HepG2 (cell line): ENCODE measurements around the gene RNF5. TPM values are rescaled to one million over a fixed set of nuclear protein-coding genes. Genes with fewer than 3 reads are reported as not detected.

Experiments used
- ATAC-seq: fragments of 200-7000 bp; cut with Tn5 transposase; 3 replicates; pipeline ENCODE4 v1.9.1; 2020; ENCODE audit warnings: mild to moderate bottlenecking, moderate library complexity
- BruUV-seq: library from RNA; stranded (reverse); fragments of 400-500 nt; replicated peaks from 2 replicates; lab custom pipeline; 2021; lab: Mats Ljungman, UMichigan
- CTCF ChIA-PET: fragments of 300-600 bp; formaldehyde crosslinking; extraction: SDS; loops from one replicate; lab custom pipeline; 2021; ENCODE audit warnings: low total read pairs, inconsistent platforms, low intra/inter-chr PET ratio; lab: Yijun Ruan, JAX
- POLR2A ChIA-PET: fragments of 350-600 bp; sonication (Branson Sonifier 250); formaldehyde crosslinking; loops from one replicate; lab custom pipeline; 2020; ENCODE audit warnings: antibody characterized with exemption, inconsistent platforms; lab: Yijun Ruan, JAX
- DNase-seq: peaks from one replicate; pipeline ENCODE4 v3.0.0-alpha.2; 2015; ENCODE audit warnings: low spot score
- FAIRE-seq: peaks from 3 replicates; lab custom pipeline; 2011; peaks lifted over from hg19 to GRCh38; lab: Jason Lieb, UNC
- H2AFZ ChIP-seq: one replicate; pipeline ENCODE4 v1.6.1; 2011; ENCODE audit warnings: low read length, inconsistent platforms
- H3K27ac ChIP-seq: fragments of 300-600 bp; 3 replicates; pipeline ENCODE4 v1.8.0; 2011; ENCODE audit warnings: mixed run types, mild to moderate bottlenecking, mixed read lengths, low read length, inconsistent platforms; ENCODE audit not compliant: insufficient read depth; ENCODE audit errors: extremely low read length
- H3K27me3 ChIP-seq, 2 experiments: fragments of 200-600 bp in 1 of 2; 2 replicates in 1 of 2; 3 replicates in 1 of 2; pipeline versions ENCODE4 v1.6.0 to v1.8.0; 2011; ENCODE audit warnings: low read length in 2 of 2, mild to moderate bottlenecking in 2 of 2, moderate library complexity in 2 of 2, inconsistent platforms in 1 of 2; ENCODE audit not compliant: insufficient read depth in 2 of 2, control insufficient read depth in 1 of 2
- H3K36me3 ChIP-seq, 2 experiments: fragments of 200-600 bp in 1 of 2; replicated peaks in 1 of 2; 2 replicates in 1 of 2; 3 replicates in 1 of 2; pipeline versions ENCODE4 v1.5.1 to v1.8.0; 2011; ENCODE audit warnings: low read length in 2 of 2, inconsistent platforms in 1 of 2; ENCODE audit not compliant: insufficient read depth in 2 of 2, control insufficient read depth in 1 of 2
- H3K4me1 ChIP-seq: 2 replicates; pipeline ENCODE4 v1.5.1; 2012; ENCODE audit warnings: low read length, inconsistent platforms; ENCODE audit not compliant: insufficient read depth
- H3K4me2 ChIP-seq: 2 replicates; pipeline ENCODE4 v1.6.0; 2011; ENCODE audit warnings: low read depth, low read length, inconsistent platforms
- H3K4me3 ChIP-seq, 3 experiments: fragments of 200-600 bp in 1 of 3; sonication (generic), shearing (Covaris generic) in 1 of 3; replicated peaks in 1 of 3; 2 replicates each; pipeline ENCODE4 v1.5.1; 2011 to 2016; ENCODE audit warnings: low read length in 3 of 3, inconsistent platforms in 2 of 3, low read depth in 2 of 3, mild to moderate bottlenecking in 2 of 3, control low read depth in 1 of 3, mixed read lengths in 1 of 3; ENCODE audit not compliant: insufficient read depth in 1 of 3
- H3K79me2 ChIP-seq: one replicate; pipeline ENCODE4 v1.6.1; 2011; ENCODE audit warnings: low read length, inconsistent platforms; ENCODE audit not compliant: insufficient read depth
- H3K9ac ChIP-seq: 2 replicates; pipeline ENCODE4 v1.6.0; 2011; ENCODE audit warnings: mild to moderate bottlenecking, low read depth, low read length, inconsistent platforms; ENCODE audit not compliant: insufficient read depth
- H3K9me3 ChIP-seq: 2 replicates; pipeline ENCODE4 v1.5.1; 2012; ENCODE audit warnings: mild to moderate bottlenecking, low read length
- H4K20me1 ChIP-seq: 2 replicates; pipeline ENCODE4 v1.6.0; 2011; ENCODE audit warnings: inconsistent platforms, mild to moderate bottlenecking, low read length, moderate library complexity; ENCODE audit not compliant: insufficient read depth
- ARNT ChIP-seq: fragments of 450-650 bp; IDR thresholded peaks from 2 replicates; pipeline ENCODE4 v1.6.1; 2017
- CHCHD3 ChIP-seq: sonication (generic); formaldehyde crosslinking; IDR thresholded peaks from 2 replicates; pipeline ENCODE4 v1.8.0; 2022; ENCODE audit warnings: mild to moderate bottlenecking, missing genetic modification reagents, moderate library complexity
- FOSL2 ChIP-seq: sonication (generic); formaldehyde crosslinking; IDR thresholded peaks from 2 replicates; pipeline ENCODE4 v1.4.0; 2020; ENCODE audit warnings: missing genetic modification reagents
- GLI4 ChIP-seq: sonication (generic); formaldehyde crosslinking; IDR thresholded peaks from 2 replicates; pipeline ENCODE4 v1.5.1; 2020; ENCODE audit warnings: missing genetic modification reagents, mild to moderate bottlenecking, moderate library complexity, borderline replicate concordance
- KDM3A ChIP-seq: IDR thresholded peaks from 2 replicates; pipeline ENCODE4 v1.6.1; 2018; ENCODE audit warnings: low read depth, missing compliant biosample characterization
- KLF11 ChIP-seq: IDR thresholded peaks from 2 replicates; pipeline ENCODE4 v1.6.1; 2016; ENCODE audit warnings: missing compliant biosample characterization
- KLF9 ChIP-seq: IDR thresholded peaks from 2 replicates; pipeline ENCODE4 v1.6.1; 2016; ENCODE audit warnings: low read depth
- NR2F6 ChIP-seq, 2 experiments: IDR thresholded peaks; 2 replicates each; pipeline ENCODE4 v1.6.1; 2016; ENCODE audit warnings: antibody characterized with exemption in 1 of 2, mild to moderate bottlenecking in 1 of 2
- PAX8 ChIP-seq: sonication (generic); formaldehyde crosslinking; IDR thresholded peaks from 2 replicates; pipeline ENCODE4 v1.8.0; 2022; ENCODE audit warnings: mild to moderate bottlenecking, missing genetic modification reagents, borderline replicate concordance
- ZKSCAN8 ChIP-seq: IDR thresholded peaks from 2 replicates; pipeline ENCODE4 v1.6.1; 2016; ENCODE audit warnings: borderline replicate concordance, missing genetic modification reagents, missing compliant biosample characterization
- ZNF326 ChIP-seq: sonication (generic); formaldehyde crosslinking; IDR thresholded peaks from 2 replicates; pipeline ENCODE4 v1.4.0; 2020; ENCODE audit warnings: missing genetic modification reagents, borderline replicate concordance
- ZNF547 ChIP-seq: sonication (generic); formaldehyde crosslinking; IDR thresholded peaks from 2 replicates; pipeline ENCODE4 v1.5.1; 2020; ENCODE audit warnings: mild to moderate bottlenecking, missing genetic modification reagents
- WGBS: methylation state at CpG from one replicate; pipeline ENCODE4 v1.1.6; 2017; ENCODE audit warnings: low lambda C conversion rate; 5-methylcytosine and 5-hydroxymethylcytosine counted together
- in situ Hi-C: cut with HindIII; loops from 2 replicates; pipeline ENCODE4 v1.10.0; 2017; ENCODE audit warnings: low pct_unique_long_range_greater_than_20kb; ENCODE audit not compliant: extremely low pct_ligation_motif_present
- intact Hi-C: fragments of 100-400 bp; cut with micrococcal nuclease; formaldehyde crosslinking; loops from one replicate; pipeline ENCODE4 v1.10.0; 2022; ENCODE audit not compliant: unreplicated experiment
- polyA plus RNA-seq, 8 experiments: library from polyadenylated mRNA; depleted of rRNA in 3 of 8; stranded (reverse) in 7 of 8; unstranded in 1 of 8; fragments of >200 nt; fragmentation: Illumina TruSeq in 4 of 8; extraction: Trizol in 4 of 8; gene quantifications; 2 replicates each; pipeline versions ENCODE4 v1.2.1 to v1.2.3, GENCODE V29; 2011 to 2016; ENCODE audit warnings: low read depth in 4 of 8, missing spikeins in 1 of 8, mixed read lengths in 1 of 8; ENCODE audit not compliant: insufficient read depth in 1 of 8
- total RNA-seq, 5 experiments: library from RNA; depleted of rRNA; stranded (reverse); fragments of >200 nt; fragmentation: Illumina TruSeq; extraction: Trizol; gene quantifications; 2 replicates each; pipeline ENCODE4 v1.2.3, GENCODE V29; 2016; ENCODE audit warnings: low read depth in 1 of 5
- TF ChIP-seq, protein P1 (sequence below): sonication (generic); formaldehyde crosslinking; IDR thresholded peaks from 2 replicates; pipeline ENCODE4 v1.4.0; 2020; ENCODE audit warnings: missing genetic modification reagents
- TF ChIP-seq, protein P2 (sequence below): sonication (generic); formaldehyde crosslinking; IDR thresholded peaks from one replicate; pipeline ENCODE4 v1.5.1; 2020; ENCODE audit warnings: mild to moderate bottlenecking, missing genetic modification reagents; ENCODE audit errors: not compliant biosample characterization

Gene RNF5
- total and polyA plus RNA-seq, 2 of the 13 experiments (the other 11 are each of a cell fraction or from before 2014, with no cell fraction given), result 98.0 to 131 TPM

DNA sequence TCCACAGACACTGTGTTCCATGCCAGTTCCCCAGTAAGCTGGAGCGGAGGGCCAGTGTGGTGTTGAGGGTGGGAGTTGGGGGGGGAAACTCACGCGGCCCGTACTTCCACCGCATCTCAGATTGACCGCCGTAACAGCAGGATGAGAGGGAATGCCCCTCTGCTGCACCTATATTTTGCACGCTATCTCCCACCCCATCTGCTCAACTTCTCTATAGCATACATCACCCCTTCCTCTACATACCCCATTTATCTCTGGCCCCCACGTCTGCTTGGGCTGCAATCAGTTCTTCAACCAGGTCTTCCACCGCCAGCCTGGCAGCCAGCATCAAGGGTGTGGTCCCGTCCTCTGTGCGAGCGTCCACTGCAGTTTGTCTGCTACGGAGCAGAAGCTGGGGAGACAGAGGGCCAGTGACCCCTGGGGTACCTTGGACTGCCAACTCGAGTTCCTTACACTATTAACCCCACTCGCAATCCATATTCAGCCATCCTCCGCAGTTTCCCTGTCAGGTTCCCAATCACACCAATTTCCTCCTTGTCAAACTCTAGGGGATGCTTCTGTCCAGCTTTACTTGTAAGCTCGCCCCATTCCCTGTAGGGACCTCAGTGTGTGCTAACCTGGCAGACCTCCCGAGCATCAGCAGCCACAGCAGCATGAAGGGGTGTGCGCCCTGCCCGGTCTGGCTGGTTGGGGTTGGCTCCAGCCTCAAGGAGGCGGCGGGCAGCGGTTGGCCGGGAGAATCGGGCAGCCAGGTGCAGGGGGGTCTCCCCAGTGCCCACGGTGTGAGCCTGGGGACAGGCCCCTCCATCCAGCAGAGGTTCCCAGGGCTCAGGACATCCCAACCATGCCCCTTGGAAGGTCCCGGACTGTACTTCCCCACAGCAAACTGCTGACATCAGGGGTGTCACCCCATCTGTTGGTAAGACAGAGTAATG is 18.7 kb downstream of the RNF5 start:
- Histone ChIP-seq H3K9ac (peak overlapping the region; percentile 99), H4K20me1 (no peaks in the 10 kb centered on the region), H3K4me3 (peak overlapping the region in 2 of 3 experiments; percentile 94 to 96; a peak in 4 of 6 replicates), H3K27me3 (peaks cover 2 to 13% of the 10 kb centered on the region in 2 experiments; a peak in 3 of 5 replicates), H3K79me2 (no peaks in the 10 kb centered on the region), H3K27ac (peak overlapping the region; percentile 98), H3K36me3 (no peaks in the 10 kb centered on the region), H2AFZ (peak overlapping the region; percentile 18), H3K9me3 (no peaks in the 10 kb centered on the region), H3K4me2 (peak overlapping the region; percentile 99), H3K4me1 (peaks cover 54% of the 10 kb centered on the region)
- FAIRE-seq (no peak), ATAC-seq (no peak), DNase-seq (no peak)
- WGBS, result 83% methylated on average over 23 of the region's 28 CpGs
- no TSS peak for BruUV-seq
- intact Hi-C loops, result loop anchor here (5.0 kb wide), 2 partner anchors 35 to 80 kb away; no protein-coding TSS in a partner anchor
- in situ Hi-C loops, result no loop called here
- ChIA-PET POLR2A (interaction anchor here (1.1 to 3.0 kb wide), 5 partner anchors 19 to 775 kb away, joined by 4 to 82 read pairs (median 8); partner anchors contain the start of genes AGPAT1, NEU1 and RNF5), CTCF (no interaction called here)
- TF ChIP-seq, protein P1, sequence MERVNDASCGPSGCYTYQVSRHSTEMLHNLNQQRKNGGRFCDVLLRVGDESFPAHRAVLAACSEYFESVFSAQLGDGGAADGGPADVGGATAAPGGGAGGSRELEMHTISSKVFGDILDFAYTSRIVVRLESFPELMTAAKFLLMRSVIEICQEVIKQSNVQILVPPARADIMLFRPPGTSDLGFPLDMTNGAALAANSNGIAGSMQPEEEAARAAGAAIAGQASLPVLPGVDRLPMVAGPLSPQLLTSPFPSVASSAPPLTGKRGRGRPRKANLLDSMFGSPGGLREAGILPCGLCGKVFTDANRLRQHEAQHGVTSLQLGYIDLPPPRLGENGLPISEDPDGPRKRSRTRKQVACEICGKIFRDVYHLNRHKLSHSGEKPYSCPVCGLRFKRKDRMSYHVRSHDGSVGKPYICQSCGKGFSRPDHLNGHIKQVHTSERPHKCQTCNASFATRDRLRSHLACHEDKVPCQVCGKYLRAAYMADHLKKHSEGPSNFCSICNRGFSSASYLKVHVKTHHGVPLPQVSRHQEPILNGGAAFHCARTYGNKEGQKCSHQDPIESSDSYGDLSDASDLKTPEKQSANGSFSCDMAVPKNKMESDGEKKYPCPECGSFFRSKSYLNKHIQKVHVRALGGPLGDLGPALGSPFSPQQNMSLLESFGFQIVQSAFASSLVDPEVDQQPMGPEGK (CRISPR knock-in tag), result no peak
- TF ChIP-seq ARNT (no peak), ZKSCAN8 (CRISPR knock-in tag) (no peak), ZNF547 (CRISPR knock-in tag) (no peak), KLF9 (CRISPR knock-in tag) (no peak), CHCHD3 (CRISPR knock-in tag) (no peak), GLI4 (CRISPR knock-in tag) (no peak), KLF11 (CRISPR knock-in tag) (no peak), NR2F6 (IDR thresholded peaks at IDR 0.05) (no peak), NR2F6 (CRISPR knock-in tag; IDR thresholded peaks at IDR 0.05) (no peak), PAX8 (no peak), ZNF326 (CRISPR knock-in tag) (no peak), FOSL2 (CRISPR knock-in tag) (no peak), KDM3A (CRISPR knock-in tag) (no peak)
- TF ChIP-seq, protein P2, sequence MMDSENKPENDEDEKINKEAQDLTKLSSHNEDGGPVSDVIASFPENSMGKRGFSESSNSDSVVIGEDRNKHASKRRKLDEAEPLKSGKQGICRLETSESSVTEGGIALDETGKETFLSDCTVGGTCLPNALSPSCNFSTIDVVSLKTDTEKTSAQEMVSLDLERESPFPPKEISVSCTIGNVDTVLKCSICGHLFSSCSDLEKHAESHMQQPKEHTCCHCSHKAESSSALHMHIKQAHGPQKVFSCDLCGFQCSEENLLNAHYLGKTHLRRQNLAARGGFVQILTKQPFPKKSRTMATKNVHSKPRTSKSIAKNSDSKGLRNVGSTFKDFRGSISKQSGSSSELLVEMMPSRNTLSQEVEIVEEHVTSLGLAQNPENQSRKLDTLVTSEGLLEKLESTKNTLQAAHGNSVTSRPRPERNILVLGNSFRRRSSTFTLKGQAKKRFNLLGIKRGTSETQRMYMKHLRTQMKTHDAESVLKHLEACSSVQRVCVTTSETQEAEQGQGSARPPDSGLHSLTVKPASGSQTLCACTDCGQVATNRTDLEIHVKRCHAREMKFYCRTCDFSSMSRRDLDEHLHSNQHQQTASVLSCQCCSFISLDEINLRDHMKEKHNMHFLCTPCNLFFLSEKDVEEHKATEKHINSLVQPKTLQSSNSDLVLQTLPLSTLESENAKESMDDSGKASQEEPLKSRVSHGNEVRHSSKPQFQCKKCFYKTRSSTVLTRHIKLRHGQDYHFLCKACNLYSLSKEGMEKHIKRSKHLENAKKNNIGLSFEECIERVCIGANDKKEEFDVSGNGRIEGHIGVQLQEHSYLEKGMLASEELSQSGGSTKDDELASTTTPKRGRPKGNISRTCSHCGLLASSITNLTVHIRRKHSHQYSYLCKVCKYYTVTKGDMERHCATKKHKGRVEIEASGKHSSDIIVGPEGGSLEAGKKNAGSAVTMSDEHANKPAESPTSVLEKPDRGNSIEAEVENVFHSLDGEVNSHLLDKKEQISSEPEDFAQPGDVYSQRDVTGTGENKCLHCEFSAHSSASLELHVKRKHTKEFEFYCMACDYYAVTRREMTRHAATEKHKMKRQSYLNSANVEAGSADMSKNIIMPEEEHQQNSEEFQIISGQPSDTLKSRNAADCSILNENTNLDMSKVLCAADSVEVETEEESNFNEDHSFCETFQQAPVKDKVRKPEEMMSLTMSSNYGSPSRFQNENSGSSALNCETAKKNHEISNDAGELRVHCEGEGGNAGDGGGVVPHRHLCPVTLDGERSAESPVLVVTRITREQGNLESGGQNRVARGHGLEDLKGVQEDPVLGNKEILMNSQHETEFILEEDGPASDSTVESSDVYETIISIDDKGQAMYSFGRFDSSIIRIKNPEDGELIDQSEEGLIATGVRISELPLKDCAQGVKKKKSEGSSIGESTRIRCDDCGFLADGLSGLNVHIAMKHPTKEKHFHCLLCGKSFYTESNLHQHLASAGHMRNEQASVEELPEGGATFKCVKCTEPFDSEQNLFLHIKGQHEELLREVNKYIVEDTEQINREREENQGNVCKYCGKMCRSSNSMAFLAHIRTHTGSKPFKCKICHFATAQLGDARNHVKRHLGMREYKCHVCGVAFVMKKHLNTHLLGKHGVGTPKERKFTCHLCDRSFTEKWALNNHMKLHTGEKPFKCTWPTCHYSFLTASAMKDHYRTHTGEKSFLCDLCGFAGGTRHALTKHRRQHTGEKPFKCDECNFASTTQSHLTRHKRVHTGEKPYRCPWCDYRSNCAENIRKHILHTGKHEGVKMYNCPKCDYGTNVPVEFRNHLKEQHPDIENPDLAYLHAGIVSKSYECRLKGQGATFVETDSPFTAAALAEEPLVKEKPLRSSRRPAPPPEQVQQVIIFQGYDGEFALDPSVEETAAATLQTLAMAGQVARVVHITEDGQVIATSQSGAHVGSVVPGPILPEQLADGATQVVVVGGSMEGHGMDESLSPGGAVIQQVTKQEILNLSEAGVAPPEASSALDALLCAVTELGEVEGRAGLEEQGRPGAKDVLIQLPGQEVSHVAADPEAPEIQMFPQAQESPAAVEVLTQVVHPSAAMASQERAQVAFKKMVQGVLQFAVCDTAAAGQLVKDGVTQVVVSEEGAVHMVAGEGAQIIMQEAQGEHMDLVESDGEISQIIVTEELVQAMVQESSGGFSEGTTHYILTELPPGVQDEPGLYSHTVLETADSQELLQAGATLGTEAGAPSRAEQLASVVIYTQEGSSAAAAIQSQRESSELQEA, result no peak
